HFF-Myc (cell line): ENCODE results near the gene SERPINI1.
"Not testable (repeated sequence)": the region's sequence is repeated elsewhere in the genome, so short reads cannot be mapped to it uniquely, and the experiment has no call there.

Source experiments
- DNase-seq: peaks from one replicate; pipeline ENCODE4 v3.0.0-alpha.2; 2011; ENCODE audit warnings: low read depth; ENCODE audit errors: extremely low read depth
- H3K4me3 ChIP-seq: replicated peaks from 2 replicates; pipeline ENCODE4 v1.5.1; 2011; ENCODE audit warnings: low read depth, mild to moderate bottlenecking, control low read depth, low read length
- CTCF ChIP-seq: IDR thresholded peaks from 2 replicates; pipeline ENCODE4 v1.5.1; 2012; ENCODE audit warnings: mild to moderate bottlenecking, low read depth, low read length, control low read depth; ENCODE audit errors: missing control alignments

Gene SERPINI1

GRCh38 chr3:167823738-167824137, 88.2 kb downstream of the SERPINI1 start:
- no peak for DNase-seq
- no peak for TF ChIP-seq CTCF
- H3K4me3 ChIP-seq, result no peak overlapping the region

GRCh38 chr3:167827588-167827987, 92.1 kb downstream of the SERPINI1 start:
- DNase-seq, H3K4me3 ChIP-seq: not testable (repeated sequence)

GRCh38 chr3:167829071-167829470, 93.5 kb downstream of the SERPINI1 start:
- no peak for DNase-seq
- TF ChIP-seq CTCF, result no peak
- no peak overlapping the region for H3K4me3 ChIP-seq

- TF ChIP-seq CTCF, result no peak
- DNase-seq, result no peak
- no peak overlapping the region for H3K4me3 ChIP-seq
These were observed 94.5 kb downstream of the SERPINI1 start for GRCh38 chr3:167830007-167830406.

- no peak for TF ChIP-seq CTCF
- no peak overlapping the region for H3K4me3 ChIP-seq
- no peak for DNase-seq
These were observed 99.8 kb downstream of the SERPINI1 start for GRCh38 chr3:167835359-167835758.

GRCh38 chr3:167835953-167836352, 100.4 kb downstream of the SERPINI1 start:
- DNase-seq, result no peak
- TF ChIP-seq CTCF, result no peak
- H3K4me3 ChIP-seq, result no peak overlapping the region

GRCh38 chr3:167837466-167837865, 101.9 kb downstream of the SERPINI1 start:
- no peak for DNase-seq
- no peak overlapping the region for H3K4me3 ChIP-seq
- no peak for TF ChIP-seq CTCF
